ENCODE measurements around the gene RPP25L. TPM values are rescaled to one million over a fixed set of nuclear protein-coding genes. Genes with fewer than 3 reads are reported as not detected.

The RPP25L gene
- total RNA-seq, 1 experiment from 2014 or later = 25.0 TPM

DNA sequence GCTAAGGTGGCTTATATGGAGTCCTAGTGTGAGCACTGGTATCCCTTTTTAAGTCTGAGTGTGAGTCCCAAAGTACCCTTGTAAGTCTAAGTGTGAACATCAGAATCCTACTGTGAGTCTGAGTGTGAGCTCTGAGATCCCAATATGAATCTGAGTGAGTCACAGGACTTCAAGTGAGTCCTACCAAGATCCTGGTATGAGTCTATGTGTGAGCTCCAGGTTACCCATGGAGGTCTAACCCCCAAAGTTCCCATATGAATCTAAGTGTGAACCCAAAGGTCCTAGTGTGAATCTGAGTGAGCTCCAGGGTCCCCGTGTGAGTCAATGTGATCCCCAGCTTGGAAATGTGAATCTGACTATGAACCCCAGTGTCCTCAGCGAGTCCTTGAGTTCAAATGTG, 24.6 kb downstream of the RPP25L start:
- BruUV-seq (replicated peaks) = no TSS peak
- POLR2A ChIA-PET (ENCODE audit: unreplicated experiment) = no interaction called here
- H2AFZ ChIP-seq (ENCODE audit: low read length) = no peak overlapping the region
- H3K27ac ChIP-seq (ENCODE audit: low read length) = no peak overlapping the region
- H3K79me2 ChIP-seq (ENCODE audit: low read length) = no peaks in the 10 kb centered on the region
- no peaks in the 10 kb centered on the region for H3K4me1 ChIP-seq (ENCODE audit: insufficient read depth, low read length)
- no peaks in the 10 kb centered on the region for H3F3A ChIP-seq (ENCODE audit: low read length, unreplicated experiment)
- DNase-seq (no peak), ATAC-seq (no peak)
- H3K27me3 ChIP-seq (ENCODE audit: low read length) = peaks cover 45% of the 10 kb centered on the region
- no peaks in the 10 kb centered on the region for H4K20me1 ChIP-seq (ENCODE audit: low read length)
- H3K4me3 ChIP-seq (ENCODE audit: low read length) = no peak overlapping the region
- no peak overlapping the region for H3K9ac ChIP-seq (ENCODE audit: low read length)
- intact Hi-C loops (cut with micrococcal nuclease) = no loop called here
- TF ChIP-seq EZH2phosphoT487 (IDR thresholded peaks at IDR 0.05; ENCODE audit: borderline replicate concordance, low read length) = no peak
- no peak for TF ChIP-seq CTCF (conservative IDR thresholded peaks at IDR 0.05; ENCODE audit: low read depth, low read length)
- CTCF ChIA-PET = interaction anchor here (1.1 kb wide), 1 partner anchor 184 kb away, joined by 4 read pairs; no protein-coding TSS in a partner anchor
- no peaks in the 10 kb centered on the region for H3K36me3 ChIP-seq (ENCODE audit: low read depth, low read length)
- H3K9me3 ChIP-seq (ENCODE audit: low read length) = no peaks in the 10 kb centered on the region
- H3K4me2 ChIP-seq (ENCODE audit: low read length) = no peak overlapping the region
- no peaks in the 10 kb centered on the region for H3K9me2 ChIP-seq (replicated peaks; ENCODE audit: low read length)

GRCh38 chr9:34585946-34586669, 25.8 kb downstream of the RPP25L start:
- H3K27me3 ChIP-seq (ENCODE audit: low read length) = peaks cover 39% of the 10 kb centered on the region
- H3K4me3 ChIP-seq (ENCODE audit: low read length) = no peak overlapping the region
- no TSS peak for BruUV-seq (replicated peaks)
- H3K9me2 ChIP-seq (replicated peaks; ENCODE audit: low read length) = no peaks in the 10 kb centered on the region
- H2AFZ ChIP-seq (ENCODE audit: low read length) = no peak overlapping the region
- H3K9me3 ChIP-seq (ENCODE audit: low read length) = no peaks in the 10 kb centered on the region
- no peaks in the 10 kb centered on the region for H3K79me2 ChIP-seq (ENCODE audit: low read length)
- no peak overlapping the region for H3K9ac ChIP-seq (ENCODE audit: low read length)
- H4K20me1 ChIP-seq (ENCODE audit: low read length) = no peaks in the 10 kb centered on the region
- ChIA-PET CTCF (no interaction called here), POLR2A (ENCODE audit: unreplicated experiment) (no interaction called here)
- H3K4me1 ChIP-seq (ENCODE audit: insufficient read depth, low read length) = no peaks in the 10 kb centered on the region
- no peak for ATAC-seq
- no peaks in the 10 kb centered on the region for H3K36me3 ChIP-seq (ENCODE audit: low read depth, low read length)
- no peak overlapping the region for H3K4me2 ChIP-seq (ENCODE audit: low read length)
- H3K27ac ChIP-seq (ENCODE audit: low read length) = no peak overlapping the region
- no peaks in the 10 kb centered on the region for H3F3A ChIP-seq (ENCODE audit: low read length, unreplicated experiment)
- intact Hi-C loops (cut with micrococcal nuclease) = no loop called here
- TF ChIP-seq EZH2phosphoT487 (IDR thresholded peaks at IDR 0.05; ENCODE audit: borderline replicate concordance, low read length) (no peak), CTCF (conservative IDR thresholded peaks at IDR 0.05; ENCODE audit: low read depth, low read length) (no peak), EZH2 (IDR thresholded peaks at IDR 0.05; ENCODE audit: low read length, unreplicated experiment) (no peak)
- DNase-seq = no peak

- ATAC-seq (no peak), DNase-seq (no peak)
- Histone ChIP-seq H3F3A (ENCODE audit: low read length, unreplicated experiment) (no peaks in the 10 kb centered on the region), H3K9ac (ENCODE audit: low read length) (no peak overlapping the region), H2AFZ (ENCODE audit: low read length) (no peak overlapping the region), H3K9me3 (ENCODE audit: low read length) (no peaks in the 10 kb centered on the region), H3K27ac (ENCODE audit: low read length) (no peak overlapping the region), H3K79me2 (ENCODE audit: low read length) (no peaks in the 10 kb centered on the region), H3K27me3 (ENCODE audit: low read length) (peaks cover 34% of the 10 kb centered on the region), H3K4me2 (ENCODE audit: low read length) (no peak overlapping the region), H3K4me1 (ENCODE audit: insufficient read depth, low read length) (no peaks in the 10 kb centered on the region), H3K9me2 (replicated peaks; ENCODE audit: low read length) (no peaks in the 10 kb centered on the region), H4K20me1 (ENCODE audit: low read length) (no peaks in the 10 kb centered on the region), H3K4me3 (ENCODE audit: low read length) (no peak overlapping the region), H3K36me3 (ENCODE audit: low read depth, low read length) (no peaks in the 10 kb centered on the region)
- CTCF ChIA-PET = no interaction called here
- intact Hi-C loops (cut with micrococcal nuclease) = no loop called here
- no TSS peak for BruUV-seq (replicated peaks)
- no peak for TF ChIP-seq EZH2 (IDR thresholded peaks at IDR 0.05; ENCODE audit: low read length, unreplicated experiment)
- no peak for TF ChIP-seq CTCF (conservative IDR thresholded peaks at IDR 0.05; ENCODE audit: low read depth, low read length)
- no peak for TF ChIP-seq EZH2phosphoT487 (IDR thresholded peaks at IDR 0.05; ENCODE audit: borderline replicate concordance, low read length)
- POLR2A ChIA-PET (ENCODE audit: unreplicated experiment) = no interaction called here
Observed at GRCh38 chr9:34584970-34585369, 26.9 kb downstream of the RPP25L start.
